ENCODE data around the gene BTBD1.
A peak's percentile ranks its signal among the peaks of the same experiment; 100 is the strongest.
"Not testable (repeated sequence)": the region's sequence is repeated elsewhere in the genome, so short reads cannot be mapped to it uniquely, and the experiment has no call there.

Gene BTBD1

GRCh38 chr15:83057002-83057401 is 10.1 kb downstream of the BTBD1 start:
- DNase-seq = no peak

GRCh38 chr15:83053151-83053550 is 13.9 kb downstream of the BTBD1 start:
- DNase-seq = peak; percentile 35

GRCh38 chr15:83046558-83047127 is 20.4 kb downstream of the BTBD1 start:
- DNase-seq = peak; percentile 66

- DNase-seq = no peak
Observed at GRCh38 chr15:83044156-83044555, 22.9 kb downstream of the BTBD1 start.

- no peak for DNase-seq
Observed at GRCh38 chr15:83039206-83039605, 27.8 kb downstream of the BTBD1 start.

- no peak for DNase-seq
Observed at GRCh38 chr15:83036253-83036652, 30.8 kb downstream of the BTBD1 start.

- DNase-seq = not testable (repeated sequence)
Observed at GRCh38 chr15:83031234-83031633, 35.8 kb downstream of the BTBD1 start.

- DNase-seq = peak; percentile 32
Observed at GRCh38 chr15:83030021-83030420, 37.0 kb downstream of the BTBD1 start.

GRCh38 chr15:83018436-83018835 is 48.6 kb downstream of the BTBD1 start:
- no peak for DNase-seq

GRCh38 chr15:83016906-83017305 is 50.1 kb downstream of the BTBD1 start:
- no peak for DNase-seq

- no peak for DNase-seq
Observed at GRCh38 chr15:83015361-83015760, 51.7 kb downstream of the BTBD1 start.

- no peak for DNase-seq
Observed at GRCh38 chr15:83014205-83014653, 52.8 kb downstream of the BTBD1 start.

- DNase-seq = no peak
Observed at GRCh38 chr15:83012636-83013035, 54.4 kb downstream of the BTBD1 start.

- peak; percentile 39 for DNase-seq
Observed at GRCh38 chr15:83012076-83012426, 55.0 kb downstream of the BTBD1 start.

- DNase-seq = peak; percentile 90
Observed at GRCh38 chr15:83011271-83012075, 55.6 kb downstream of the BTBD1 start, which contains the start of gene C15orf40. Gene C15orf40 (minus strand): TSS chr15:83011639. CDS start chr15:83011607, 32 bp downstream.

GRCh38 chr15:83010709-83011270 is 56.3 kb downstream of the BTBD1 start:
- peak; percentile 74 for DNase-seq

GRCh38 chr15:83000672-83001031 is 66.4 kb downstream of the BTBD1 start:
- not testable (repeated sequence) for DNase-seq

GRCh38 chr15:82999905-83000671 is 67.0 kb downstream of the BTBD1 start:
- peak; percentile 64 for DNase-seq

GRCh38 chr15:82999426-82999825 is 67.6 kb downstream of the BTBD1 start:
- no peak for DNase-seq

- DNase-seq = no peak
Observed at GRCh38 chr15:82995938-82996337, 71.1 kb downstream of the BTBD1 start.

- no peak for DNase-seq
Observed at GRCh38 chr15:82995076-82995475, 72.0 kb downstream of the BTBD1 start.

- DNase-seq = no peak
Observed at GRCh38 chr15:82993144-82993543, 73.9 kb downstream of the BTBD1 start.

- no peak for DNase-seq
Observed at GRCh38 chr15:82992436-82992998, 74.5 kb downstream of the BTBD1 start.
